Measurements from ENCODE around the gene MTCH2.
"Not testable (repeated sequence)": the region's sequence is repeated elsewhere in the genome, so short reads cannot be mapped to it uniquely, and the experiment has no call there.

The MTCH2 gene

GRCh38 chr11:47642099-47642855, at the start of gene MTCH2:
Gene MTCH2 (minus strand): TSS chr11:47642559. CDS start chr11:47642465, 94 bp downstream.
- DNase-seq = peak; percentile 95 to 98 (median 96)

GRCh38 chr11:47691979-47692378, 49.6 kb upstream of the MTCH2 start:
- no peak for DNase-seq

- DNase-seq = no peak
These were observed 47.1 kb upstream of the MTCH2 start for GRCh38 chr11:47689480-47689879.

GRCh38 chr11:47688991-47689390, 46.6 kb upstream of the MTCH2 start:
- DNase-seq = no peak

- no peak for DNase-seq
These were observed 45.8 kb upstream of the MTCH2 start for GRCh38 chr11:47688111-47688510.

- not testable (repeated sequence) for DNase-seq
These were observed 44.3 kb upstream of the MTCH2 start for GRCh38 chr11:47686704-47687103.

GRCh38 chr11:47686151-47686550, 43.8 kb upstream of the MTCH2 start:
- DNase-seq = no peak

- no peak for DNase-seq
These were observed 33.5 kb upstream of the MTCH2 start for GRCh38 chr11:47675851-47676250.

- DNase-seq = no peak
These were observed 29.9 kb upstream of the MTCH2 start for GRCh38 chr11:47672283-47672730.

GRCh38 chr11:47669856-47670255, 27.5 kb upstream of the MTCH2 start:
- DNase-seq = no peak

- no peak for DNase-seq
These were observed 26.3 kb upstream of the MTCH2 start for GRCh38 chr11:47668665-47669064.

- no peak for DNase-seq
These were observed 25.2 kb upstream of the MTCH2 start for GRCh38 chr11:47667555-47667954.

GRCh38 chr11:47667135-47667534, 24.8 kb upstream of the MTCH2 start:
- DNase-seq = no peak

- DNase-seq = not testable (repeated sequence)
These were observed 22.6 kb upstream of the MTCH2 start for GRCh38 chr11:47664936-47665335.

- DNase-seq = no peak
These were observed 18.9 kb upstream of the MTCH2 start for GRCh38 chr11:47661245-47661644.

GRCh38 chr11:47659276-47659675, 16.9 kb upstream of the MTCH2 start:
- no peak for DNase-seq

GRCh38 chr11:47656260-47656885, 14.0 kb upstream of the MTCH2 start:
- DNase-seq = no peak

GRCh38 chr11:47651818-47652469, 9.6 kb upstream of the MTCH2 start:
- no peak for DNase-seq

- DNase-seq = no peak
These were observed 6.9 kb upstream of the MTCH2 start for GRCh38 chr11:47649276-47649675.

GRCh38 chr11:47646019-47646418, 3.7 kb upstream of the MTCH2 start:
- DNase-seq = no peak

- DNase-seq = no peak
These were observed 3.1 kb upstream of the MTCH2 start for GRCh38 chr11:47645500-47645899.

- DNase-seq = no peak
These were observed 710 bp downstream of the MTCH2 start for GRCh38 chr11:47641600-47642098.

- DNase-seq = not testable (repeated sequence)
These were observed 1.9 kb downstream of the MTCH2 start for GRCh38 chr11:47640506-47640905.

GRCh38 chr11:47636331-47636730, 6.0 kb downstream of the MTCH2 start:
- not testable (repeated sequence) for DNase-seq
